Cerebellar nuclear complex (tissue), 1 donor: Measurements from ENCODE around the gene TRIM46.
"Not testable (repeated sequence)": the region's sequence is repeated elsewhere in the genome, so short reads cannot be mapped to it uniquely, and the experiment has no call there.

ENCODE experiments used
- DNase-seq, 2 experiments: peaks; one replicate each; lab custom pipeline; 2025; lab: John Stamatoyannopoulos, UW

The TRIM46 gene

DNA sequence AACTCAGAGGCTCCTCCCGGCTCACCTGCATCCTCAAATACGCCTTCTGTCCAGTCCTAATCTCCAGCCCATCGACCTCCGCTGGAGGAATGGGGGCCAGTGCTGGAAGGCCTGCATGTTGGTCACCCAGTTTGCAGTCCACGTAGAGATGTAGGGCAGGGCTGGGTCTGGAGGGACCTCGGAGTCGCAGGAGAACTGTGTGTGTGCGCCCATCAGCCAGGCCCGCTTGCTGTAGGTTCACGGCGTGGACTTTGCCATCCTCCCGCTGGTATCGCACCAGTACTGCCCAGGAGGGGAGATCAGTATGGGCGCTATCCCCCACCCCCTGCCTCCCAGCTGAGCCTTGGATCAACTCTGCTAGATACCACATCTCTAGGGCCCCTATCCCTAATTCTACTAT, 31.4 kb downstream of the TRIM46 start:
- DNase-seq, result no peak

DNA sequence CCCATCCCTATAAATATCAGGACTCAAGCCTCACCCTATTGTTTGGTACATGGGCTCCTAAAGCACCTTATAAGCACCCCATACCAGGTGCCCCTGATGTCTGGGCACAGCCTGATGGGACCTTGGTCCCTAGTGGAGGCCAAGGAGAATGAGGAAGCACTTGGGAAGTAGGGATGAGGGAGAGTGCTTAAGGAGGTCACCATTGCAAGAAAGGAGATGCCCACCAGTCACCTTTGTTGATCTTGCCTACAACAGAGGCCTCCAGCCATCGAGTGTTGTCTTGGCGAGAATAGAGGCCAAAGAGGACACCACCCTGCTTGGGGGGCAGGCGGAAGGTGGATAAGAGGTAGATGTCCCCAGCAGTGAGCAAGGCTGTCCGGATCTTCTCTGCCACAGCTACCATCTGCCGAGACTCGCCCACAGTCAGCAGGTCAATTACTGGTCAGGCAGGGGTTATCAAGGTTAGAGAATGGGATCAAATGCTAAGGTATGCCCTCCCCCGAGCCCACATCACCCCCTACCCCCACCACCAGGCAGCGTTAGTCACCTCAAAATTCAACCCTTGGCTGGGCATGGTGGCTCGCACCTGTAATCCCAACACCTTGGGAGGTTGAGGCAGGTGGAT, 32.4 kb downstream of the TRIM46 start:
- no peak for DNase-seq

DNA sequence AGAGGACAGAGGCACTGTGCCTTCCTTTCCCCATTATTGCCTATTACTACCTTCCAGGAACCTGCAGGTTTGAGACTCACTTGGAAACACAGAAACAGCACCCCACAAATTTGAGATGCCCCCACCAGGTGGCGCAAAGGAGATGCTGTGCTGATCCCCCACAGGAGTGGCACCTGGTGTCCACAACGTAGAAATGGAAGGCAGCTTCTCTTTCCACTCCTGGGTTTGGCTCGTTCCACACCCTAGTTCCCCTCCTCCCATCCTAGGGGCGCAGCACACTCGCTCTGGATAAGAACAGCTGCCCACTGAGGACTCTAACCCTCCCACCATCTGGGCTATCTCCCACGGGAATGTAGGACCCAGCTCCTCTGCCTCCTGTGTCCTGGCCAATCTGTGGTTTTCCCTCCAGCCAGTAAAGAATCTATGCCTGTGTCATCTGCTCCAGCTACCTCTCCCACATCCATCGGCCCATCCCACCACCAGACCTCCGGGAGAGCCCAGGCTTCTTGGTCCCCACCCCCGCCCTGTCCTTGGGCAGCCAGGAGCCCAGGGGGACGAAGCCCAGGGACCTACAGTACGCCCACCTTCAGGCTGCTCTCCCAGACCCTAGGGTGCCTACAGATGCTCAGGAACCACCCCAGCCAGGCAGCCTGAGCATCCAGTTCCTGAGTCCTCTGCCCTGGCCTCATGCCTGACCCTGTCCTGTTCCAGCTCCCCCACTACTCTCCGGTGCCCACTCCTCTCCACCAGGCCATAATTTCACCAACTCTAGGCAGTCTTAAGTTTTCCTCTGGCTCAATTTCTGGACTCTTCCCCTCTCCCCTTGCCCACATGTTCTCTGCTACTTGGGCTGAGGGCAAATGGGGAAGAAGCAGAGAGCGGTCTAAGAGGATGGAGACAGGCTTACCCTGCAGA, 33.5 kb downstream of the TRIM46 start:
- peak in 1 of 2 experiments; percentile 25 for DNase-seq

DNA sequence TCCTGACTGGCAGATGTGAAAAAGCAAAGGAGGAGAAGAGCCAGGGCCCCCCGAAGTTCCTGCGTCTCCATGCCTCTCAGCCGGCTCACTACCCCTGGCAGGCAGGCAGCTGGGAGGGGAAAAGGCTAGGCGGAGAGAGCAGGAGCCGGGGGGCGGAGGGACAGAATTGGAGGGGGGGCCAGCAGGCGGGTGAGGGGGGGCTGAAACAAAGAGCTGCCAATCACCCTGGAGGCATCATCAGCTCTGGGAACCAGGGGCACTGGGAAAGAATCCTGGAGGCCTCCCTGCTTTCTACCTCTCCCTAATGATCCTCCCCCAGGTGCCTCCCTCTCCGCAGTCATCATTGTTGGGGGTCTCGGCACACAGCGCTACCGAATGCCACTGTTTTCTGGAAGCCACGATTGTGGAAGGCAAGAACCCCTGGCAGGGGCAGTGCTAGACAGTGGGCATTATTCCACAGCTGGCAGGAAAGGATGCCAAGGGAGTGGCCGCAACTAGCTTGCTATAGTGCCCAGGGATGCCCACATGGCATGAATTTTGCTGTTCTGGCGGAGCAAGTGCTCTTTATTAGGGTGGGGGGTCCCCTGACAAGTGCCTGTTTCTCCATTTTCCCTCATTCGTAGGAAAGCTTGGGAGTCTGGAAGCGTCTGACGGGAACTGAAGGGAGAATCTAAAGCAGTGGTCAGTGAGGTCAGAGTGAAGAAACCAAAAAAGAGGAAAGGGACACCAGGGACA, 34.3 kb downstream of the TRIM46 start, which contains the start of gene THBS3:
TSS of gene THBS3 (minus strand) at position 92 of the 735 bp plus-strand sequence. CDS start at position 71, 21 bp downstream.
- DNase-seq, result no peak

DNA sequence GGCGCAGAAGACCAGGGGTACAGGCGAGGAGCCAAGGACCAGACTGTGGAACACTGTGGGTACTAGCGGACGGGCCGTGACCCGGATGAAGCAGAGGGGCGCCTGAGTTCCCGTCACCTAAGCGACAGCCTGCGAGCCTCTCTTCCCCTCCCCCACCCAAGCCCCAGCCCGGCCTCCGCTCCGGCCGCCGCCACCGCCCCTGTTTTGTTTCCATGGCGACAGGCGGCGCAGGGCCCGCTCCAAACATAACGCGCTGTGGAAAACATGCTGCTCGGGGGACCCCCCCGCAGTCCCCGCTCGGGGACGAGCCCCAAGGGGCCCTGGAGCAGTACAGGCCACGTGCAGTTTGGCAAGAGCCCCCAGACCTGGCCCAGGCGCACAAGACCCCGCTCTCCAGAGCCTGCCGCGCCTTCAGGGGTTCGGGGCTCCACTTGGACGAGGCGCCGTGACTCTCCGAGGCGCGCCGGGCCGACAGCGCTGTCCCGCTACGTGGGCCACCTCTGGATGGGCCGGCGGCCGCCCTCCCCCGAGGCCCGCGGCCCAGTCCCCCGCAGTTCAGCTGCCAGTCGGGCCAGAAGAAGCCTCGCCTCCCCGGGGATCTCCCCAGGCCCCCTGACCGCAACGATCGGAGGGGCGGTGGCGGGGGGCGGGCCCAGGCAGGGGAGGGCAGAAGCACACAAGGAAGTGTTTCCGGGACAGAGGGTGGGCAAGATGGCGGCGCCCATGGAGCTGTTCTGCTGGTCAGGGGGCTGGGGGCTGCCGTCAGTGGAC, 35.1 kb downstream of the TRIM46 start, which contains the start of gene MTX1:
TSS of gene MTX1 (plus strand) at position 155 of the 771 bp plus-strand sequence. CDS start at position 265, 110 bp downstream.
- DNase-seq, result peak in 1 of 2 experiments; percentile 30

DNA sequence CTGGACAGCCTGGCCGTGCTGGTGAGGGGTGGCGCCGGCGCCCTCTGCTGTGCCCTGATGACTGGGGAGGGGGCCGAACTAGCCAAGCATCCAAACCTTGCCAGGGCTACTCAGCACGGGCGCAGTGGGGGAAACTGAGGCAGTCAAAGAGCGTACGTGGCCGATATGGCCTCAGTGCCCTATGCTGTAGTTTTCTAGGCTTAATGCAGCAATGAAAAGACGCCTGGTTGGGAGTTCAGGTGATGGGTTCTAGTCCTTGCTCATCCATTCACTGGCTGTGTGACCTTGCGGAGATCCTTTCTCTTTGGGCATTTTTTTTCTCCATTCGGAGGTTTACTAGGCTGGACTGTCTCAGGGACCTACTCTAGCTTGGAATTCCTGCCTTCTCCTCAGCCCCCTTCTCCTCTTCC, 35.7 kb downstream of the TRIM46 start:
- DNase-seq, result no peak

DNA sequence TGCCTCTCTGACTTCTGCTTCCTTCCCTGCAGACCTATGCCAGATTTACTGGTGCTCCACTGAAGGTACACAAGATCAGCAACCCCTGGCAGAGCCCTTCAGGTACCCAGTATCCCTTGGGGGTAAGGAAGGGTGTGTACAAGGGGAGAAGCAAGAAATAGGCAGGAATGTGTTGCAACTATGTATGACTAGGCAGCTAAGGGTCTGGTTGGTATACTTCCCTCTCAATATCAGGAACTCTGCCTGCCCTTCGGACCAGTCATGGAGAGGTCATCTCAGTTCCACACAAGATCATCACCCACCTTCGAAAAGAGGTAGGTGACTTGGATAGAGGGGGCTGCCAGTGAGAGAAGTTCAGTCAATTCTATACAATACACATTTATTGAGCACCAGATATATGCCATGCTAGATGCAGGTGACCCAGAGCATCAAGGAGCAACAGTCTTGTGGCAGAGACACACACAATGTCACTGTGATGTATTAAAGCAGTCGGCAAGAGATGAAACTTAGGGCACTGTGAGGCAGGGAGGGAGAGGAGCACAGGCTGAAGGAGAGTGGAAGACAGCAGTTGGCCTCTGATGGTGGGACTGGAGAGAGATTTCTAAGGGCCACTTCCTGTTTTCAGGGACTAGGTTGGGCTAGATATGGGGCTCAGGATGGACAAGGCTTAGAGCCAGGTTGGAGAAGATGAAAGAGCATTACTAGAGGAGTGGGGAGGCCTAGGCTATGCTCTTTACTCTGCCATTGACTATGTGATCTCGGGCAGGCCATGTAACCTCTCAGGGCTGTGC, 36.9 kb downstream of the TRIM46 start:
- DNase-seq, result no peak

DNA sequence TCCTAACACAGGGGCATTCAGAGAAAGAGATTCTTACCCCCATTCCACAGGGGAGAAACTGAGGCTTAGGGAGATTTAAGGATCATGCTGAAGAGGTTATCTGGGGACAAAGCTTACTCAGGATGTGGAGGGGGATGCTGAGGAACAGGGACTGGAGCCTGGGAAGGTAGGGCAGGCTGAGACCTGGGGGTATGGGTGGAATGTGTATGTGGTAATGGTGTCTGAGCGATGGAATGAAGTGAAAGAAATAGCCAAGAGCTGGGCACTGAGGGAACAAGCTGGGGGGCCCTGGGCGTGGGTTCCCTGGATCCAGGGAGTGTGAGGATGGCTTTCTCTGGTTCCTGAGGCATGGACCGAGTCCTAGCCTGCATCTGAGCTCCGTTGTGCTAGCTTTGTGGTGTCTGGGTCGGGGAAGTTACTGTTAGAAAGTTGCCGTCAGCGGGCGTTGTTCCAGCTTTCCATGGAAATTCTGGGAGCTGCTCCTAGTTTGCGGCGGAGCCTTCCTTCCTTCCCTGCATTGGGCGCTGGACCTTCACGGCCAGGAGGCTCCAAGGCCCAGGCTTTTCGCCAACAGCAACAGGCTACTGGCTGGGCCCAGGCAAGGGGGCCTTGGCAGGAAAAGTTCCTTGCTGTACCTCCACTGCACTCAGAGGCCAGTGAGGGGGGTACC, 37.9 kb downstream of the TRIM46 start:
- not testable (repeated sequence) for DNase-seq

DNA sequence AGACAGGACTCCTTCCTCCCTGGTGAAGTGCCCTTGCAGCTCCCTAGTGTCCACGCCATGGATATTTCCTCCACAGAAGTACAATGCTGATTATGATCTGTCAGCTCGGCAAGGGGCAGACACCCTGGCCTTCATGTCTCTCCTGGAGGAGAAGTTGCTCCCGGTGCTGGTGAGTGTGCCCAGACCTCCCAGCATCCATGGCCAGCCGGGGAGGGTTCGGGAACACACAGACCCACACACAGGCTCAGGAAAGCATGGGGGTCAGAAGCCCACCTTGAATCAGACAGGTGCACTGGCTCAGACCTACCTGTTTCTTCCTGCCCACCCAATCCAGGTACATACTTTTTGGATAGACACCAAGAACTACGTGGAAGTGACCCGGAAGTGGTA, 38.4 kb downstream of the TRIM46 start:
- DNase-seq, result not testable (repeated sequence)

DNA sequence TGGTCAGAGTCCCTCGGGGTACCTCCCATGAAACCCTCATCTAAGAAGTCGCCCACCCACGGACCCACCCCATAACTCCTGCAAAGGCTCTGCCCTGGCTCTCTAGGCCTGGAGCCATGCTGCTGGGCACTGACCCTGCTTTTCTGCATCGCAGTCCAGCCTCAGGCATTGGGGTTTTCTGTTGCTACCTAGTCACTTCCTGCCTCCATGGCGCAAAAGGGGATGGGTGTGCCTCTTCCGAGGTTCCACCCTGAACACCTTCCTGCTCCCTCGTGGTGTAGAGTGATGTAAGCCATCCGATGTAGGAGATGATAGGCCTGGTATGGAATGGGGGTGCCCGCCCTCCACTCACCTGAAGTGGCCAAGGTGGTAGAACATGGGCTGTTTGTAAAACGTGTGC, 41.1 kb downstream of the TRIM46 start:
- DNase-seq, result not testable (repeated sequence)

DNA sequence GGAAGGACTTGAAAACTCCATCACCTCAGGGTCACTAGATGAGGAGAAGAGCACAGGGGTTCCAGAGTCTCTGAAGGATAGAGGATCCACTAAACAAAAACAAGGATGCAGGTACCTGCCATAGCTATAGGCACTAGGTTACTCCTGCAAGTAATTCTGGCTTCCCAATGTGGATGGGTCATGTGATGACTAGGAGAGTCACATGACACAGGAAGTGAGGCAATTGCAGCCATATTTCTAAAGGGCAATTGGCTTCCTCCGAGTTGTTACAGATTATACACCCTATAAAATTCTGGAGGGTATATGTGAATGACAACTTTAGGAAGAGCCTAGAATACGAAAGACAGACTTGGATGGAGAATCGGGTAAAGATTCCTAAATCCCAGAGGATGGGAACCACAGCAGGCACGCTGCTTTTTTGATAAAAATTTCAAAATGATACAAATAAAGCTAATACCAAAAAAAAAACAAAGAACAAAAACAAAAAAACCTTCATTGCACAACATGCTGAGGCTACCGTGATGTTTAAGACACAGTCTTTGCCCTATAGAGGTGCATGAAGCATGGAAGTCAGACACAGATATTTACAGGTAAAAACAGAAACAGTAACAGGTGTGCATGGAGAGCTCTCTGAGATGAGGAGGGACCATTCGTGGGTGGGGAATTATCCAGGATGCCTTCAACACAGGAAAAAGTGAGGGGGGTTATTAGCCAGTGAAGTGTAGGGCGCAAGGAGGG, 45.4 kb downstream of the TRIM46 start:
- peak; percentile 12 to 88 for DNase-seq

DNA sequence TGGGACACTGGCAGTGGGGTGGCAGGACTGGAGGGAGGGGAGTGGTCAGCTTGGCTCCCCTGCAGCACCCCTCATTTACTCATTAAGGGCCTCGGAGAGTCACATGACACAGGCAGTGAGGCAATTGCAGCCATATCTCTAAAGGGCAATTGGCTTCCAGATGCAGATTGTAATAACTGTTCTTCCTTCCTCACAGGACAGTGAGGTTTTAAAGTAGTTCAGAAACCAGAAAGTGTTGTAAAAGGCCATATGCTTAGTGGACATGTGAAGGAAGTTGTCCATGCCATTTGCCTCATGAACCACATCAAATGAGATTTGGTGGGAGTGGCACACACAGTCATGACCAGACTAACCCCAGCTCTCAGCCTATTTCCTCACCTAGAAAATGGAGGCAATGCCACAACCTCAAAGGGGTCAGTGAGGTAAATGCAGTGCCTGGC, 46.0 kb downstream of the TRIM46 start:
- peak in 1 of 2 experiments; percentile 6 for DNase-seq

DNA sequence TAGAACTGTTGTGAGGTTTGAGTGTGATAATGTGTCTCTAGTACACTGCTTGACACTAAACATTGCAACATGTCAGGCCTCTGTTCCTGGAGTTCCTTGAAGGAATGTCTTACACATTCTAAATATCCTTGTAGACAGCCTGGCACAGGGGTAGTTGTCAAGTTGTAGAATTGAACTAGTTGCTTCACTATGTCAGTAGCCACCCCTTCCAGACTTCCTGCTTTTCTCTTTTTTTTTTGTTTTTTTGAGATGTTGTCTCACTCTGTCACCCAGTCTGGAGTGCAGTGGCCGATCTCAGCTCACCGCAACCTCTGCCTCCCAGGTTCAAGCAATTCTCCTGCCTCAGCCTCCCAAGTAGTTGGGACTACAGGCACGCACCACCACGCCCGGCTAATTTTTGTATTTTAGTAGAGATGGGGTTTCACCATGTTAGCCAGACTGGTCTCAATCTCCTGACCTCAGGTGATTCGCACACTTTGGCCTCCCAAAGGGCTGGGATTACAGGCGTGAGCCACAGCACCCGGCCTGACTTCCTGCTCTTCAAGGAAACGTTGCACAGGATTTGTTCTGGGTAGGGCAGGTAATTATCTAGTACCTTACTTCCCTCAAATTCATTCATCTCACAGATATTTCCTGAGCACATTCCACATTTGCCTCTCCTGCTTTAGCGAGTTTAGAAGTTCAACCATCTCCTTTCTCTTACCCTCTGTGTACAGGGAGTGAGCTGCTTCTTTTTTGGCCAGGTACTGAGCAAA, 46.7 kb downstream of the TRIM46 start:
- DNase-seq, result not testable (repeated sequence)

DNA sequence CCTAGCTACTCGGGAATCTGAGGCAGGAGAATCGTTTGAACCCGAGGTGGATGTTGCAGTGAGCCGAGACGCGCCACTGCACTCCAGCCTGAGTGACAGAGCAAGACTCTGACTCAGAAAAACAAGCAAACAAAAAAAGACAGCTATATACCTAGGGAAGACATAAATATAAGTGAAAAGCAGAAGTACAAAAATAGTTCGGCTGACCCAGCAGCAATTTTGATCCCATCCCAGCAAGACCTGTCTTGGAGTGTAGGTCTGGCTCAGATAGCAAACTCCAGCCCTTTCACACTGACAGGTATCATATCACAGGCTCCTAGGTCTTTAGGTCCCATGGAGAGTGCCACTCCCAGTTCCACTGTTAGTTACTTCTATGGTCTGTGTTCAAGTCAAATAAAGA, 49.4 kb downstream of the TRIM46 start:
- no peak for DNase-seq

DNA sequence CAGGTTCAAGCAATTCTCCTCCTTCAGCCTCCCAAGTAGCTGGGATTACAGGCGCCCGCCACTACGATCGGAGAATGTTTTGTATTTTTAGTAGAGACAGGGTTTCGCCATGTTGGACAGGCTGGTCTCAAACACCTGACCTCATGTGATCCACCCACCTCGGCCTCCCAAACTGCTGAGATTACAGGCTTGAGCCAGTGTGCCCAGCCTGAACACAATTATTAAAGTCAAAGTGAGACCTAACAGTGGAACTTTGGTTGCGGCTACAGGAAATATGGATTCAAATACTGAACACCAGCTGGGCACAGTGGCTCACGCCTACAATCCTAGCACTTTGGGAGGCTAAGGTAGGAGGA, 51.7 kb downstream of the TRIM46 start:
- not testable (repeated sequence) for DNase-seq

DNA sequence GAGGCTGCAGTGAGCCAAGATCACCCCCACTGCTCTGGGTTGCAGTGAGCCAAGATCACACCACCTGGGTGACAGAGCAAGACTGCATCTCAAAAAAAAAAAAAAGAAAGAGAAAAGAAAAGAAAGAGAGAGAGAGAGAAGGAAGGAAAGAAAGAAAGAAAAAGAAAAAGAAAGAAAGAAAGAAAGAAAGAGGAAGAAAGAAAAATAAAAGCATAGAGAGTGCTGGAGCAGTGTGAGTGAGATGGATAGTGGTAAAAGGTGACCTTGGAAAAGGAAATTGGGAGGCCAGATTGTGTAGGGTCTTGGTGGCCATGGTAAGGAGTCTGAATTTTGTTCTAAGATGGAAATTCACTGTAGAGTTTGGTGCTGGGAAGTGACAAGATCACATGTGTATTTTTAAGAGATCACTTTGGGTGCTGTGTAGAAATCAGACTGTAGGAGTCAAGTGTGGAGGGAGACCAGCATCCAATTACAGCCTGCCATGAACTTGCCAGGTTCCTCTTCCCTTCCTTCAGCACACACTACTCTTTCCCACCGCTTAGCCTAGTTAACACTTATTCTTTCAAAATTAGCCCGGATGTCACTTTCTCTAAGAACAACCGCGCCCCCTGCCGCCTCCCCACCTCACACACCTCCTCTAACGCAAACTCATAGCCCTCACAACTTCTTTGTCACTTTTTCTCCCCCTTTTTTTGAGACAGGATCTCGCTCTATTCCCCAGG, 52.7 kb downstream of the TRIM46 start:
- DNase-seq, result no peak

DNA sequence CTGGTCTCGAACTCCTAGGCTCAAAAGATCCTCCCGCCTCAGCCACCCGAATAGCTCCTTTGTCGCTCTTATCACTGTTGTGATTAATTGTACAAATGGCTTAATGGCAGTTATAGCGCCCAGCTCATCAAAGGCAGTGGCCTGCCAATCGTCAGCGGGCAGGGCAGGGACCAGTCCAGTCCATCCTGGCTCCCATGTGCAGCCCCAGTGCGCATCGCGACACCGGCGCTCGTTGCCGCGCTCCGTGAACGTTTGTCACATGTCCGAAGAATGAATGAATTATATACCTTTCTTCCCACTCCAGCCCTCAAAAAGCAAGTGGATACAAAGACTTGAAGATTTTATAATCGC, 53.2 kb downstream of the TRIM46 start:
- no peak for DNase-seq
